GM21786 (cell line): ENCODE results near the gene FNIP2.
"Not testable (repeated sequence)": the region's sequence is repeated elsewhere in the genome, so short reads cannot be mapped to it uniquely, and the experiment has no call there.

ENCODE experiments used
- ATAC-seq: cut with Tn5 transposase; IDR thresholded peaks from one replicate; pipeline ENCODE4 v1.9.1; 2021; ENCODE audit not compliant: unreplicated experiment

Gene FNIP2

DNA sequence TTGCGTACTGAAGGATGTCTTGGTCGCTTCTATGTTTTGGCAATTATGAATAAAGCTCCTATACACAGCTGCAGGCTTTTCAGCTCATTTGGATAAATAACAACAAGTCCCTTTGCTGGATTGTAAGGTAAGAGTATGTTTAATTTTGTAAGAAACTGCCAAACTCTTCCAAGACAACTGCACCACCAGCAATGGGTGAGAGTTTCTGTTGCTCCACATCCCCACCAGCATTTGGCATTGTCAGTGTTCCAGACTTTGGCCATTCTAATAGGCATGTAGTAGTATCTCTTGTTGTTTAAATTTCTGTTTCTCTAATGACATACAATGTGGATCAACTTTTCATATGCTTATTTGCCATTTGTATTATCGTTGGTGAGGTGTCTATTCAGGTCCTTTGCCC lies 44.3 kb downstream of the FNIP2 start:
- no peak for ATAC-seq

DNA sequence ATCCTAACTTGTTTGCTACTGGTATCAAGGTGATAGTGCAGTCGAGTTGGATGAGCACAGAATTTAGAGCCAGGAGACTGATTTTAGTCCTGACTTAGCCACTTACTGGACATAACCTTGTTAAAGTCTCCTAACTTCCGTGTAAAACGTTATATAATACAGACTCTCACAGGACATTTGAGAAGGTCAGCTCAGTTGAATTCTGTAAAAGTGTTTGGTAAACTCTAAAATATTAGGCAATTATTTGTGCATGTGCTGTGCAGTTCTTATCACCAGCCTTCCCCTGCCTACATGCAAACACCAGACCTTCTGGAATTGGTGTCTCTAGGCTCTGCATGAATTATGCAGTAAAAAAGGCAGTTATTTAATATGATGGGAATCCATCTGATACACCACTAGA lies 45.4 kb downstream of the FNIP2 start:
- no peak for ATAC-seq

DNA sequence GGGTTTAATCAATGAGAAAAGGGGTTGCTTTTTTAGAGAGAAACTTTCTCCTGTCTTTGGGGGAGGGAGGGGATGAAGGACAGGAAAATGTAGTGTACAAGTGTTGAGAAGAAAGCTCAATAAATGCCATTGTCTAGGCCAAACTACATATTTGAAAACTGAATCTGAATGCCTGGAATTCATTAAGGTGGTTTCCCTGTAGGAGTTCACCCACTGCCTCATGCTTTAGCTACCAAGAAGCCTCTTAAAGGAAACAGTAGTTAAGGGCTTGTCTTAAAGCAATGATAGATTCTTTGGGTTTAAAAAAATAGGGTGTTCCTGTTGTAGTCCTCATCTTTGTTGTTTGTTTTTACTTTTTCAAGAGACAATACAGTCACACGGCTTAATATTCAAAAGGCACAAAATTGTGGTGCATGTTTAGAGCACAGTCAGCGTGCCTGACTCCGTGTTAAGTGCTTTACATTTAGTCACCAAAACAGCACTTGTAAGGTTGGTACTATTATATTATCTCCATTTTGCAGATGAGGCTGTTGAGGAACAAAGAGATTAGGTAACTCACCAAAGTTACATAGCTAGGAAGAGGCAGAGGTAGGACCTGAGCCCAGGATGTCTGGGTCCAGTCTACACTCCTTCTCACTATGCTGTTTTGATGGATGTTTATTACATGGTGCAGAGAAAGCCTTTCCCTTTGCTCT lies 46.0 kb downstream of the FNIP2 start:
- no peak for ATAC-seq

DNA sequence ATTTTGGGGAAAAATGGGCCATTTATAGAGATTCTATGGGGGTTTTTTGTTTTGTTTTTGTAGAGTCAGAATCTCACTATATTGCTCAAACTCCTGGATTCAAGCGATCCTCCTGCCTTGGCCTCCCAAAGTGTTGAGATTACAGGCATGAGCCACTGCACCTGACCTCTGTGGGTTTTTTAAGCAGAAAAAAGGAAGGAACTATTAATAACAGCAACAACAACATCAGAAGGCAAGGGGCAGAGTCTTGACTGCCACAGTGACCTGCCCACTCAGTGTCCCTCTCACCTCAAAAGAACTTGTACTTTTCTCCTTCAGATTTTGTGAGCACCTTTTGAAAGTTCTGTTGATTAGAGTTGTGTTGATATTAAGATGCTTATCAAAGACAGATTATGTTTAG lies 48.1 kb downstream of the FNIP2 start:
- peak; percentile 33 for ATAC-seq

DNA sequence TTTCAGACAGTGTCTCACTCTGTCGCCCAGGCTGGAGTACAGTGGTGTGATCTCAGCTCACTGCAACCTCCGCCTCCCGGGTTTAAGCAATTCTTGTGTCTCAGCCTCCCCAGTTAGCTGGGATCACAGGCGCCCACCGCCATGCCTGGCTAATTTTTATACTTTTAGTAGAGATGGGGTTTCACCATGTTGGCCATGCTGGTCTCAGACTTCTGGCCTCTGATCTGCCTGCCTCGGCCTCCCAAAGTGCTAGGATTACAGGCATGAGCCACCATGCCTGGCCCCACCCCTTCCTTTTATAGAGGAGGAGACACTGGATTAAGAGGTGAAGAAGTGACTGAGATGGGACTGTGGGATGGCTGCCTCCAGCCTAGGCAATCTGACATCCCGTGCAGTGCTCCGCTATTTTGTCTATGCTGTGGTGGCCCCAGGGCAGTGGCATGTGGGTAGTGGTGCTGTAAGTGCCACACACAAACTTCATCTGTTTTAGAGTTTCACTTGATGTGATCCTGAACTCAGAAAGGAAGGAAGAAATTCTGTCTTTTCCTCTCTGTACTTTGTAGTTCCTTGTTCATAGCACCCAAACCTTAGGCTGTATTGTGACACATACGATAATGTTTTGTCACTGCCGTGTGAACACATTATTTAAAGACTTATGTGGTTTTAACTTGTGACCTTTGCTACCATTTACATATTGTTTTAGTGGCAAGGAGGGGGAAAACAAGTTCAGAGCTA lies 48.9 kb downstream of the FNIP2 start:
- ATAC-seq: peak; percentile 72

DNA sequence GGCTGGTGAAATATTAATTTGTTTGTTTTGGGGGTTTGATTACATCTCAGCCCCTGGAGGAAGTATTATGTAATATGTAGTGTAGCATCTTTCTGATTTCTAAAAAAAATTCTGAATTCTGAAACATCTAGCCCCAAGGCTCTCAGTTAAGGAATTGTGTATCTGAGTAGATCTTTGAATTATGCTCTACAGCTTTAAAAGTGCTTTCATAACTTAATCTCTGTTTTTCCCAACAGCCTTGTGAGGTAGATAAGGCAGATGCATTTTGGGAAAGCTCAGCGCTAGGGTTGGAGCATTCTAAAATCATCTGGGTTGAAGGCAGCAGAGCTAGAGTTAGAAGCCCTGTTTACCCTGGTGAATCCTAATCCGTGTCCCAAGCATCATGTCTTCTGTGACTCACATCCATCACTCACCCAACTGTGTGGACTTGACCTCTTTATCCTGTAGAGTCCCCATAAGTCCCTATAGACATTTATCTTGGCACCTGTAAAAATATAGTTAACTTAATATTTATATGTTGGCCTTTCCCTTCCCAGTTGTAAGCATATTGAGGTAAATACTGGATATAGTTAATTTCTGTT lies 49.8 kb downstream of the FNIP2 start:
- ATAC-seq: no peak

DNA sequence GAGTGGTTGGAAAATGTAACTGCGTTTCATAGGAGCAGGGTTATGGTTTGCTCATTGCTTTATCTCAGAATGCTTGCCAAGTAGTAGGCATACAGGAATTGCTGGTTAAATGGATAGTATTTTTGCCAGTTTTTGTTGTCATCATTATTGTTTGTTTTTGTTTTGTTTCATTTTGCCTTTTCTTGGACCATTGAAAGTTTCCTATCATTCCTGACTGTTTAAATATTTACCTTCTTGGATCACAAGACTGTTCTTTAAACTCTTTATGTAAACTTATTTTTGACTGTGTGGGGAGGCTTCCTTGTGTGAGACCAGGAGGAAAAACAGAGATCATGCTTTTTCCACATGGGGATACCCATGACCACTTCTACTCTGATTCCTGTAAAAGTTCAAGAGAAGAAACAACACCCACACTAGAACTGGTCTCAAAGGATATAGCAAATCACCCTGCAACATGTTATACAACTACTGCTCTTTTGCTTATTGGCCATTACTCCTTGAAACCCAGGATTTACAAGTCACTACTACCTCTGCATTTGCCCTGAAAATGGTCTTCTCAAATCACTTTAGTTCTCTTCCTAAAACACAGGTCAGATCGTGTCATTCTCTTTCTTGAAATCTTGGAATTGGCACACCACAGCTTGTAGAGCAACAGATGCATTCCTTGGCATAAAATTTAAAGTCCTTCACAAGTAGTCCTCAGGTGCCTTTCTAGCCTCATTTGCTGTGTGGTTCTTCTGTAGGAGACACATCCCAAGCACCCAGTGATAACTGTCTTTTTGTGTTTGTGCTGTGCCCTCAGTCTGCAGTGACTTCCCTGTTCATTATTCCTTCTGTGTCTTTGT lies 51.3 kb downstream of the FNIP2 start:
- ATAC-seq: no peak

DNA sequence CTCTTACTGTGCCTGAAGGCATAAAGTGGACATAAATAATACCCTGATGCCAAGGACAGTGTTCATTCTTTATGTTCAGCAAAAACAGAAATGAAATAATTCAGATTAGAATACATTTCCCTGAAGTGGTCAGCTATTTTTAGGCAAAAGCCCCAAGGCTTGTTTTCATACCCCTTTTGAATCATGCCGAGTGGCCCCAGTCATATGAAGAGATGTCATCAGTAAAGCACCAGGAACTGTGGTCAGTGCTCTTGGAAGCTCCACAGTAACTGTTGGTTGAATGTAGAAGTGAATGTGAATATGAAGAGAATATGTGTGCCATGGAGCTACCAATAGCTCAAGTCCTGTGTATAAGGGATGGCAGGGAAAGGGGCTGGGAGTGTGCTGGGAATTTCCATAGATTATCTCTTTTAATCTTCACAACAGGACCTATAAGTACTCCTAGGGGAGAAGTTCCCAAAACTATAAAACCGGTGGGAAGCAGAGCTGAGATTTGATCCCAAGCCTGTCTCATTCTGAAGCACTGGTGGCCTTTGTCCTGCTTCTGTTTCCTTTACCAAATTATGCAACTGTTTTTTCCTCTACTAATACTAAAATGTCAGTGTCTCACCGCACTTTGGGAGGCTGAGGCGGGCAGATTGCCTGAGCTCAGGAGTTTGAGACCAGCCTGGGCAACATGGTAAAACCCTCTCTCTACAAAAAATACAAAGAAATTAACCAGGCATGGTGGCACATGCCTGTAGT lies 52.6 kb downstream of the FNIP2 start:
- peak; percentile 28 for ATAC-seq

DNA sequence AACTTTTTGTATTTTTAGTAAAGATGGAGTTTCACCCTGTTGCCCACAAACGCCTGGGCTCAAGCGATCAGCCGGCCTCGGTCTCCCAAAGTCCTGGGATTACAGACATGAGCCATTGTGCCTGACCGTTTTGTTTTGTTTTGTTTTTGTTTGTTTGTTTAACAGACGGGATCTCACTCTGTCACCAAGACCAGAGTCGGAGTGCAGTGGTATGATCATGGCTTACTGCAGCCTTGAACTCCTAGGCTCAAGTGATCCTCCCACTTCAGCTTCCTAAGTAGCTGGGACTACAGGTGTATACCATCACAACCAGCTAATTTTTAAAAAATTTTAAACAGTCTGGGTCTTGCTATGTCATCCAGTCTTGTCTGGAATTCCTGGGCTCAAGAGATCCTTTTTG lies 53.5 kb downstream of the FNIP2 start:
- ATAC-seq: no peak

DNA sequence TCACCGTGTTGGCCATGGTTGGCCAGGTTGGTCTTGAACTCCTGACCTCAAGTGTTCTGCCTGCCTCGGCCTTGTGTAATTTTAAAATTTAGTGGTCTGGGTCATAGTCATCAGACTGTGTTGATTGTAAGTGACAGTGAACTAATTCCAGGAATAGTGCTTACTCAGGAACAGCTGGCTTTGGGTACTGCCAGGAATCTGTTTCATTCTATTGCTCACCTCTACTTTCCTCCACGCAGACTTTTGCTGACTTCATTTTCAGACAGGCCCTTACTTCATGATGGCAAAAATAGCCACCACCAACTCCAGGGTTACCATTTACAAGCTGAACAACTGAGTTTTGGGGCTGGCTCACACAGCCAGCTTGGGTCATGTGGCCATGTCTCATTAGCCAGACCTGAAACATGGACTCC lies 54.6 kb downstream of the FNIP2 start:
- ATAC-seq: peak; percentile 27

DNA sequence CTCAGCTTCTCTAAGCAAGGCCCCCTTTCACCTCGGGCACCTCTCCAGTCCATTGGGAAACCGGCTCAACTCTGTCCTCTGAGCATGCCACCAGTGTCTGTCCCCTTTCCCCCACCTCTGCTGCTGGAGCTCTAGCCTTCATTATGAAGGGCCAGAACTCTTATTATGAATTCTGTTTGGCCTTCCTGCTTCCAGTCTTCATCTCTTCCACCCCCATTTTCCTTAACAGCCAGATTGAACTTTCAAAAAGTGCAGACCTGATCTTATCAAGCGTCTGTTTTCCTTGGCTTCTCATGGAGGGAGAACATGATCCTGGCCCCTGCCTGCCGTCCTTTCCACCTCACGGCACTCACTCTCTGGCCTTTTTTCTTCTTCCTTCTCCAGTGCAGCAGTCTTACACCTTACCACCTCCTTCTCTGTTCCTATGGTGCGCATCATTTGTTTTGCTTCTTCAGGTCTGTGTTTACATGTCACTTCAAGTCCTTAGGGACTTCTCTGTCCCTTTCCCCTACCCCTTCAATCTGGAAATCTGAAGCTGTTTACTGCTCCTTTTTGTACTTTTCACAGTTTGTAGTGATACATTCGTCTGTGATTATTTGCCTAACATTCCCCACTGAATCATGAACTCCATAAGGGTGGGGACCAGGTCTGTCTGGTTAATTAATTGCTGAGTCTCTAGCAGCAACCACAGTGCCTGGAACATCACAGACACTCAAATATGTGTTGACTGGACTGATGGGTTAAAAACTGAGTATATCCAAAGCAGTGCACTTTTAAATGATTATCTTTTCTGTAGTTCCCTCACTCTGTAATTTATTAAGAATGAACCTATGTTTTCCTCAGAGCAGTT lies 55.8 kb downstream of the FNIP2 start:
- ATAC-seq: no peak

DNA sequence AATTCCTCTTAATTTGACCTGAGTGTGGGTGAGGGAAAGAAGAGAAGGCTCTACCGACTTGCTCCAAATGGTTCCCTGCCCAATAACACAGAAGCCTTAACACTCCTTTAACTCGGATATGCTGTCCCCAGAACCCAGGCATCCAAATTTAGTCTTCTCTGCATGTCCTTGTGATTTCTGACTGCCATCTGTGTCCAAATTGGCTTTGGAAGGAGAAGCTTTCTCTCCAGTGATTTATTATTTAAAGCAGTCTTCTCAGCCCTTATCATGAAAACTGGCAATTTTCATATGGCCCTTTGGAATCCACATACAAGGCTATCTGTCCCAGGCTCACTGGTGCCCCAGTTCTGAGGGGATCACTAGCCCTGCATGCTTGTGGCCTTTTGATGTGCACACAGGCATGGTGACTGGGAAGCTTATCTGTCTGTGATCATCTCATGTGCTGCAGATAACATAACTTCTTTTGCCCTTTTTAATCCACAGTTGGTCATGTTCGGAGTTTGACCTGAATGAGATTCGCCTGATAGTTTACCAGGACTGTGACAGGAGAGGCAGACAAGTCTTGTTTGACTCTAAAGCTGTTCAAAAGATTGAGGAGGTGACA lies 56.7 kb downstream of the FNIP2 start:
- peak; percentile 1 for ATAC-seq

DNA sequence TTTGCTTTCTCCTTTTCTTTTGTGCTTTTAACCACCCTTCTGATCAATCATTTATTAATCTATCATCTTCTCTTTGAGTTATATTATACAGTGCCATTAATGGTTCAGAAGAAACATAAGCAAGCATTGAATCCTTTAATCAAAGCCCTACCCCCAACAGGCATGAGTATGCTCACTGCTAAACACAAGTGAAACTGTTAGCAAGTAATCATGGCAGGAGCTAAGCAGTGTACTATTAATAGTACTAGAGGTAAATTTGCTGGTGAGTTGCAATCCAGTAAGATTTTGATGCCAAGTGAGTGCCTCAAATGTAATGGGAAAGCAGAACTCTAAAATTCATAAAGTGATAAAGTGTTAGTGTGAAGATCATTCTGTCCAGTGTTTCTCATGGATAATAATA lies 57.2 kb downstream of the FNIP2 start:
- peak; percentile 61 for ATAC-seq

DNA sequence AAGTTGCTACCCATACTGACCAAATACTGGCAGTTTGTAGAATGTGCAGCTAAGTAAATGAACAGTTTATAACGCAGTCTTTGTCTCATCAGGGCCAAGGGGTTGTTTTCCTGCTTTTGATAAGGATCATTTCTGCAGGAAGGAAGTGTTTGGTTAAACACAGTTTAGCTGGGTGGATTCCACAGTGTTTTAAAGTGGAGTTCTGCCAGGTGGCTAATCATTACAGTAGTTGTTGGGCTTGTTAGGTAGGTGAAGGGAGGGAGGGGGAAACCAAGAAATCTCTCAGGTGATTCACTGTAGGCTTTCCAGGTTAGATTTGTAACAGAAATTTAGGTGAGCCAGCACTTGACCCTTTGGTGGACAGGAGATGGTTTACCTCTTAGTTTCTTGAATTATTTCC lies 58.1 kb downstream of the FNIP2 start:
- no peak for ATAC-seq

DNA sequence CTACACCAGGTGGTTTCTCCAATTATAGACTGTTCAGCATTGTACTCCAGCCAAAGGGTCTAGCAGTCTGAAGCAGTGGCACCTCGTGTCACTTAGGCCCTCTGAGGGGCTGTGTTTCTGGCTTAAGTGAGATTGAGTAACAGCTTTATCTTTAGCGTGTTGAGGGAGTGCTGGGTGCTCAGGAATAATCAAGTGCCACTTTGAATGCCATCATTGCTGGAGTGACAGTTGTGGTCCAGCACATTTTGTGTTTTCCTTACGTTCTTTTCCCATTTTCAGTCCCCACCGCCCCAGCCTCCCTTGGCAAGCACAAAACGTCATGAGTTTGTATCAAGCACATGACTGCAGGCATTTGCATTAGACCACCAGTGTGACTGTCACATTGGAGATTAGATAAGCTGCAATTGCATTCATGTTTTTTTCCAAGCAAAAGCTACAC lies 58.7 kb downstream of the FNIP2 start:
- ATAC-seq: no peak

DNA sequence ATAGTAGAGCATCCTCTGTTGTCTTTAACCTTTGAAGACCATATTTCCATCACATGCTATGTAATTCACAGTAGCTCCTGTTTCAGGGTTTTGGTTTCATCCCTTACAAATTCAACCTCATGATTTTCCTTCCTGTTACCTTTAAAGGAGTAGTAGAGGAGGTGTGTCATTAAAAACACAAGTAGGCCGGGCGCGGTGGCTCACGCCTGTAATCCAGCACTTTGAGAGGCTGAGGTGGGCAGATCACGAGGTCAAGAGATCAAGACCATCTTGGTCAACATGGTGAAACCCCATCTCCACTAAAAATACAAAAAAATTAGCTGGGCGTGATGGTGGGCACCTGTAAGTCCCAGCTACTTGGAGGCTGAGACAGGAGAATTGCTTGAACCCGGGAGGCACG lies 59.3 kb downstream of the FNIP2 start:
- not testable (repeated sequence) for ATAC-seq

DNA sequence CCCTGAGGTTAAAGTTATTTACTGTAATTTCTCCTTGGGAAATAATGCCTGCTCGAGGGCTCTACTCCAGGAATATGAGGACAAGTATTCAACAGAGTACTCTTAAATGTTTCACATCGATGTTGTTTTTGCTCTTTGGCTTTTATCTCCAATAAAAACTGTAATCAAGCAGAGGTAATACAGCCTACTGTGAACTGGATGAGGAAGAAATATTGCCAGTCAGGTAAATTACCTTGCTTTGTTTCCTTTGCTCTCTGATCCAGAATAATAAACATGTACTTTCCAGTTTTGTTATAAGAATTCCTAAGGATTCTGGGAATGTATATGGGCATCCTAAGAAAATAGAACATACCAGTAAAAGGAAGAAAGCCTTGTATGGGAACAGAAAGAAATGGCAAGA lies 60.4 kb downstream of the FNIP2 start:
- ATAC-seq: no peak

DNA sequence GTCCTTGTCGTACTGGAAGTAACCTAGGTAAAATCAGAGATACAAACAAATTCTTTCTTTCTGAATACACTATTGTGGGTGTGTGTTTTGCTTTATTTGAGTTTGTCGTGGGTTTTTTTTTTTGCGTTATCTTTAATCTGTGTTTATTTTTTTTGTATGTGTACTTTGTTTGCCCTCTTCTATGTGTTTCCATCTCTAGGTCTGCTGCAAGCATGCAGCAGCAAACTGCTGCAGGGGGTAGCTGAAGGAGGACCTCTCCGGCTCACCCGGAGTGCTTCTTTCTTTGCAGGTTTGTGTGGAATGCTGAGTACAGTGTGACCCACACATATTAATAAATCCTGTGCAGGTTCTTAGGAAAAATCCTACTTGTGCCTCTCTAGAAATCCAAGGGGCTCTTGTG lies 64.8 kb downstream of the FNIP2 start:
- ATAC-seq: no peak

DNA sequence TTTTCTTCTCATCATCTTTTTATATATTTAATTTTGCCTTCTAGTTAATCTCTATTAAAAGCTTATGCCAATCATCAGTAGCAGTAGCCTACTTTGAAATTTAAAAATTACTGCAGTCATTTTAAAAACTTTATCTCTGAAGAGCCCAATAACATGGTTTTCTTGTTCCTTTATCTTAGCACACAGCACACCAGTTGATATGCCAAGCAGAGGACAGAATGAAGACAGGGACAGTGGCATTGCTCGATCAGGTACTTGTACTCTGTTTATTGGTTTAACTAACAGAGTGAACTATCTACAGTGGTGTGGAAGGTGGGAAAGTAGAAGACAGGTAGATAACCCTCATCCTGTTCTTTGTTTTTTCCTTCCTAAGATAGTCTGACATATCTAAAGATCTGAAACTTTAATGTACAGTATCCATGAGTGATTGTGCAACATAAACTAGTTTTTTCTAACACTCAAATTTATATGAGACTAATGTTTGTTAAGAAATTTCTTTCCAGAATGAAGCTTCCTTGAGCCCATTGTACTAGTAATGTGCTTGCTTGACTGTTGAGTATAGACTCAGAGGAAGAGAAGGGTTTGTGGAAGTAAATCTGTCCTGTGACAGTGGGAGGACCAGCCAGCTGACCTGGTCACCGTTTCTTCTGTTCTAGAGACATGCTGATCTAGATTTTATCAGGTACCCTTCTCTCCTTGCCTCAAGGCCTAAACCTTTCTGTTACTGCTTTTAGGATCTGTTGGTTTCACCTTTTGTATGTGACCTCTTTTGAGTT lies 66.6 kb downstream of the FNIP2 start:
- ATAC-seq: no peak
